Measurements from ENCODE around the gene VCL.

DNA sequence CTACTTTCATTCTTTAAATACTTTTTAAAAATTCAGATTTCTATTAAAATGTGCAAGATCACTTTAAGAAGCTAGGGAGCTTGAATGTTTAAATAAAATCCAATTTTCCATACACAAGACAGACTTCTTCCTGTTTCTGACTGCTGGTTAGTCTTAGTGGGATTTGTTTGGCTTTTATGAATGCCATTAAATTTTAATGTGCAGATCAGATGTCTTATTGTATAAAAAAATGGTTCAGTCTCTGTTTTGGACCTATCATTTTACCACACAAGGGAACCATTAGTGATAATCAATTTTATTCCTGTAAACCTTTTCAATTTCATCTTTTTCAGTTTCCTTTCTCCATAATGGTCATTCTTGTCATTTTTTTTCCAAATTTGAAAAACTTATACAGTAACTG, 63.2 kb downstream of the VCL start:
- TF ChIP-seq CTCF (IDR thresholded peaks at IDR 0.05) (no peak), POLR2A (IDR thresholded peaks at IDR 0.05) (no peak)
